Neutrophil (primary cell): ENCODE measurements around the gene TENT5D.

Source experiments
- H3K27ac ChIP-seq: fragments of 200-600 bp; sonication (generic); 2 replicates; pipeline ENCODE4 v1.5.1; 2016; ENCODE audit warnings: mild to moderate bottlenecking, moderate library complexity
- H3K27me3 ChIP-seq: fragments of 200-600 bp; sonication (generic); 2 replicates; pipeline ENCODE4 v1.6.0; 2016; ENCODE audit warnings: mild to moderate bottlenecking
- H3K36me3 ChIP-seq: fragments of 200-600 bp; sonication (generic); 2 replicates; pipeline ENCODE4 v1.5.1; 2017
- H3K4me1 ChIP-seq, 2 experiments: fragments of 200-600 bp in 1 of 2; sonication (generic) in 1 of 2; 1 replicate in 1 of 2; 2 replicates in 1 of 2; pipeline versions ENCODE4 v1.5.1 to v1.6.1; 2013 to 2016; ENCODE audit warnings: low read depth in 1 of 2, low read length in 1 of 2, mild to moderate bottlenecking in 1 of 2, moderate library complexity in 1 of 2; ENCODE audit not compliant: control insufficient read depth in 1 of 2, insufficient read depth in 1 of 2
- H3K4me3 ChIP-seq, 2 experiments: fragments of 200-600 bp in 1 of 2; sonication (generic) in 1 of 2; 1 replicate in 1 of 2; 2 replicates in 1 of 2; pipeline ENCODE4 v1.5.1; 2013 to 2016; ENCODE audit warnings: low read depth in 1 of 2, low read length in 1 of 2, mild to moderate bottlenecking in 1 of 2, moderate library complexity in 1 of 2
- H3K9me3 ChIP-seq: fragments of 200-600 bp; sonication (generic); 2 replicates; pipeline ENCODE4 v1.5.1; 2016
- TF ChIP-seq, protein P1 (sequence below): fragments of 200-600 bp; sonication (generic); IDR thresholded peaks from 2 replicates; pipeline ENCODE4 v1.5.1; 2016; ENCODE audit warnings: antibody characterized with exemption

The TENT5D gene

DNA sequence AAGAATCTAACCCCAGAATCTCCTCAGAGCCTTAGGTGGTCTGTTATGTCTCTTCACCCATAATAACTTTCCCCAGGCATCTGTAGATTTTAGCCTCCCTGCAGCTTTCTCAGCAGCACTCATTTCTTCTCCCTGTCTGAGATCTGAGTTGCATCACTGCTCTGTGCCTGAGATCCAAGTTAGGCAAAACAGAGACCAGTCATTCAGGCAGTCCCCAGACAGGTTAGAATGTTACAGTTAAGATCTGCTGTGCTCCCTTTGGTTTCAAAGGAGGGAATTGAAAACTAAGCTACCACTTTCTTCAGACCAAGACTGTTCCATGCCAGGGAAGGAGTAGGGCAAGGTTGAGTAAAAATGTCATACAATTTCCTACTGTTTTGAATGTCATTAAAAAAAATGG lies 65.3 kb downstream of the TENT5D start:
- TF ChIP-seq, protein P1, sequence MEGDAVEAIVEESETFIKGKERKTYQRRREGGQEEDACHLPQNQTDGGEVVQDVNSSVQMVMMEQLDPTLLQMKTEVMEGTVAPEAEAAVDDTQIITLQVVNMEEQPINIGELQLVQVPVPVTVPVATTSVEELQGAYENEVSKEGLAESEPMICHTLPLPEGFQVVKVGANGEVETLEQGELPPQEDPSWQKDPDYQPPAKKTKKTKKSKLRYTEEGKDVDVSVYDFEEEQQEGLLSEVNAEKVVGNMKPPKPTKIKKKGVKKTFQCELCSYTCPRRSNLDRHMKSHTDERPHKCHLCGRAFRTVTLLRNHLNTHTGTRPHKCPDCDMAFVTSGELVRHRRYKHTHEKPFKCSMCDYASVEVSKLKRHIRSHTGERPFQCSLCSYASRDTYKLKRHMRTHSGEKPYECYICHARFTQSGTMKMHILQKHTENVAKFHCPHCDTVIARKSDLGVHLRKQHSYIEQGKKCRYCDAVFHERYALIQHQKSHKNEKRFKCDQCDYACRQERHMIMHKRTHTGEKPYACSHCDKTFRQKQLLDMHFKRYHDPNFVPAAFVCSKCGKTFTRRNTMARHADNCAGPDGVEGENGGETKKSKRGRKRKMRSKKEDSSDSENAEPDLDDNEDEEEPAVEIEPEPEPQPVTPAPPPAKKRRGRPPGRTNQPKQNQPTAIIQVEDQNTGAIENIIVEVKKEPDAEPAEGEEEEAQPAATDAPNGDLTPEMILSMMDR, result no peak
- Histone ChIP-seq H3K36me3 (no peaks in the 10 kb centered on the region), H3K4me3 (no peak overlapping the region), H3K27me3 (no peaks in the 10 kb centered on the region), H3K27ac (no peak overlapping the region), H3K9me3 (no peaks in the 10 kb centered on the region), H3K4me1 (no peaks in the 10 kb centered on the region)

DNA sequence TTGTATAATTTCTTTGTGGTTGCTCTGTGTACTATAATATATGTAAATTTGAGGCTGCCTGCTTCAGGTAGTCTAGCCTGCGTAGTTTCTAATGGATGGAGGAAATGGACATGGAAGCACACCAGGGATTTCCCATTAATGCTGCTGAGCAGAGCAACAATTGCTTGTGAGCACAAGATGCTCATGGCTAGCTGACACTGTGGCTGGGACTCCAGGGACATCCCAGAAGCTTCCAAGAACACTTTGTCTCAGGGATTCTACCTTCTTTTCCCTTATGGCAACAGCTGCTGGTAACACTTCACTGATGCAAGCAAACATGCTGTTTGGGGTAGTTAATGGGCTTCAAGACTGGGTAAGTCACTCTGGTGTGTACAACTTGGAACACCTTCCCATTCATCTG lies 66.1 kb downstream of the TENT5D start:
- Histone ChIP-seq H3K4me3 (no peak overlapping the region), H3K27ac (no peak overlapping the region), H3K36me3 (no peaks in the 10 kb centered on the region), H3K9me3 (no peaks in the 10 kb centered on the region), H3K4me1 (no peaks in the 10 kb centered on the region), H3K27me3 (no peaks in the 10 kb centered on the region)
- TF ChIP-seq, protein P1, result no peak

DNA sequence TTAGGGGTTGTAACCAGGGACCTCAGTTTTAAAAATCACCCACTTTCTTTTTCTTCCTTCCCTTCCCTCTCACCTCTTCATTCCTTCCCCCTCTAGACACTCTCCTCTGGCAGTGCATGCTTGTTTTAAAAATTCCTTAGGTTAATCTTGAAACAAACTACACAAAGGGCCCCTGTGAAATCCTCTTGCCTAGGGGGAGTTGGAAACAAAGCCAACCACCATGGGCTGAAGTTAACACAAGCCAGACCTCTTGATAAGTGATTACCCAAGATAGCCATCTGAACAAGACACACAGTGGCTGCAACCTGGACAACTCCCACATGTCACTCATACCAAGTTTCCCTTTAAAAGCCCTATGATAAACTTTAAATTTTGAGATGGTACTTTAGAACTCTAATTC lies 68.9 kb downstream of the TENT5D start:
- TF ChIP-seq, protein P1, result no peak

More for the DNA sequence above, 68.9 kb downstream of the TENT5D start:
- no peaks in the 10 kb centered on the region for H3K4me1 ChIP-seq
- H3K4me3 ChIP-seq, result no peak overlapping the region
- H3K9me3 ChIP-seq, result no peaks in the 10 kb centered on the region
- no peaks in the 10 kb centered on the region for H3K27me3 ChIP-seq
- H3K27ac ChIP-seq, result no peak overlapping the region
- H3K36me3 ChIP-seq, result no peaks in the 10 kb centered on the region
